Mesenchymal stem cell (in vitro differentiated cells and primary cell): ENCODE measurements around the gene SLC28A1.

Source experiments
- DNase-seq: peaks from one replicate; pipeline ENCODE4 v3.0.0-alpha.2; 2013
- H2AFZ ChIP-seq: one replicate; pipeline ENCODE4 v1.6.1; 2013; ENCODE audit warnings: low read depth, mild to moderate bottlenecking, control low read depth, inconsistent platforms, low read length, moderate library complexity
- H2AK5ac ChIP-seq: 2 replicates; pipeline ENCODE4 v1.6.1; 2013; ENCODE audit warnings: low read length, moderate library complexity, mild to moderate bottlenecking, inconsistent platforms; ENCODE audit not compliant: severe bottlenecking
- H2BK120ac ChIP-seq: one replicate; pipeline ENCODE4 v1.6.1; 2013; ENCODE audit warnings: low read depth, mild to moderate bottlenecking, inconsistent platforms, low read length, moderate library complexity
- H2BK12ac ChIP-seq, 2 experiments: one replicate each; pipeline ENCODE4 v1.6.1; 2013; ENCODE audit warnings: inconsistent platforms in 2 of 2, low read length in 2 of 2, mild to moderate bottlenecking in 2 of 2, moderate library complexity in 2 of 2, control low read depth in 1 of 2
- H2BK15ac ChIP-seq: one replicate; pipeline ENCODE4 v1.6.1; 2013; ENCODE audit warnings: mild to moderate bottlenecking, low read depth, inconsistent platforms; ENCODE audit not compliant: poor library complexity, severe bottlenecking
- H2BK5ac ChIP-seq: 2 replicates; pipeline ENCODE4 v1.6.1; 2013; ENCODE audit warnings: low read depth, mild to moderate bottlenecking, low read length, control low read depth, inconsistent platforms; ENCODE audit not compliant: poor library complexity, severe bottlenecking
- H3K14ac ChIP-seq, 2 experiments: one replicate each; pipeline ENCODE4 v1.6.1; 2013; ENCODE audit warnings: inconsistent platforms in 2 of 2, low read length in 2 of 2, control low read depth in 1 of 2, mild to moderate bottlenecking in 1 of 2, moderate library complexity in 1 of 2
- H3K18ac ChIP-seq, 2 experiments: one replicate each; pipeline ENCODE4 v1.6.1; 2013; ENCODE audit warnings: inconsistent platforms in 2 of 2, low read length in 2 of 2, control low read depth in 1 of 2, low read depth in 1 of 2, mild to moderate bottlenecking in 1 of 2
- H3K23ac ChIP-seq, 2 experiments: one replicate each; pipeline ENCODE4 v1.6.1; 2013; ENCODE audit warnings: inconsistent platforms in 2 of 2, low read length in 2 of 2, mild to moderate bottlenecking in 2 of 2, moderate library complexity in 2 of 2, control low read depth in 1 of 2
- H3K27ac ChIP-seq: 2 replicates; pipeline ENCODE4 v1.5.1; 2013; ENCODE audit warnings: mild to moderate bottlenecking, moderate library complexity, low read length, control low read depth, inconsistent platforms; ENCODE audit not compliant: poor library complexity, severe bottlenecking
- H3K27me3 ChIP-seq, 2 experiments: 2 replicates each; pipeline versions ENCODE4 v1.6.1 to v1.7.0; 2013; ENCODE audit warnings: low read length in 2 of 2, mild to moderate bottlenecking in 2 of 2, moderate library complexity in 2 of 2, control low read depth in 1 of 2, inconsistent platforms in 1 of 2; ENCODE audit not compliant: control insufficient read depth in 1 of 2, insufficient read depth in 1 of 2
- H3K36me3 ChIP-seq, 2 experiments: 2 replicates each; pipeline versions ENCODE4 v1.6.1 to v1.7.0; 2013; ENCODE audit warnings: low read length in 2 of 2, control low read depth in 1 of 2, inconsistent platforms in 1 of 2, low read depth in 1 of 2, mild to moderate bottlenecking in 1 of 2; ENCODE audit not compliant: insufficient read depth in 2 of 2, control insufficient read depth in 1 of 2
- H3K4ac ChIP-seq, 2 experiments: one replicate each; pipeline ENCODE4 v1.6.1; 2013; ENCODE audit warnings: inconsistent platforms in 2 of 2, low read length in 2 of 2, mild to moderate bottlenecking in 2 of 2, moderate library complexity in 2 of 2, control low read depth in 1 of 2, low read depth in 1 of 2
- H3K4me1 ChIP-seq: 2 replicates; pipeline ENCODE4 v1.6.1; 2013; ENCODE audit warnings: low read depth, low read length, control low read depth; ENCODE audit not compliant: control insufficient read depth, insufficient read depth
- H3K4me2 ChIP-seq: 2 replicates; pipeline ENCODE4 v1.6.1; 2013; ENCODE audit warnings: low read length, mild to moderate bottlenecking, inconsistent platforms; ENCODE audit not compliant: poor library complexity, severe bottlenecking
- H3K4me3 ChIP-seq, 2 experiments: 2 replicates each; pipeline versions ENCODE4 v1.5.1 to v1.7.0; 2013; ENCODE audit warnings: low read length in 2 of 2, mild to moderate bottlenecking in 2 of 2, control low read depth in 1 of 2, low read depth in 1 of 2; ENCODE audit not compliant: insufficient read depth in 1 of 2
- H3K79me1 ChIP-seq: replicated peaks from 2 replicates; pipeline ENCODE4 v1.6.1; 2013; ENCODE audit warnings: mild to moderate bottlenecking, control low read depth, low read length, inconsistent platforms; ENCODE audit not compliant: poor library complexity, severe bottlenecking
- H3K9ac ChIP-seq: 2 replicates; pipeline ENCODE4 v1.7.0; 2013; ENCODE audit warnings: mild to moderate bottlenecking, low read length, moderate library complexity
- H3K9me3 ChIP-seq: 2 replicates; pipeline ENCODE4 v1.7.0; 2013; ENCODE audit warnings: mild to moderate bottlenecking, low read length; ENCODE audit not compliant: control insufficient read depth
- H4K8ac ChIP-seq: one replicate; pipeline ENCODE4 v1.6.1; 2013; ENCODE audit warnings: inconsistent platforms, mild to moderate bottlenecking, low read length, moderate library complexity
- H4K91ac ChIP-seq: one replicate; pipeline ENCODE4 v1.6.1; 2013; ENCODE audit warnings: mild to moderate bottlenecking, low read length, inconsistent platforms
- WGBS: methylation state at CpG from one replicate; pipeline ENCODE4 v1.1.7; 2013; ENCODE audit warnings: mixed read lengths; 5-methylcytosine and 5-hydroxymethylcytosine counted together

Gene SLC28A1

DNA sequence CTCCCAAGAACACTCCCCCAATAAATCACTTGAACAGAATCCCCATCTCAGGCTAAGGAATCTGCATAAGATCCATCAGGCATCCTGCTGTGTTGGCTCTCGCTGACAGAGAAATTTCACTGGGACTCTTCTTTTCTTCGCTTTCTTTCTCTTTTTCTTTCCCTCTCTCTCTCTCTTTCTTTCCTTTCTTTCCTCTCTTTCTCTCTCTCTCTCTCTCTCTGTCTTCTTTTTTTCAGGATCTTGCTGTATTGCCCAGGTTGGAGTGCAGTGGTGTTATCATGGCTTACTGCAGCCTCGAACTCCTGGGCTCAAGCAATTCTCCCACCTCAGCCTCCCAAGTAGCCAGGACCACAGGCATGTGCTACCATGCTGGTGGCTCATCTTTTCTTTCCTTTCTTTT, 4.5 kb upstream of the SLC28A1 start:
- DNase-seq: no peak
- no peak overlapping the region for H2BK5ac ChIP-seq
- peaks cover 0 to 12% of the 10 kb centered on the region in 2 experiments for H3K27me3 ChIP-seq
- no peak overlapping the region for H3K4me3 ChIP-seq
- no peak overlapping the region for H3K18ac ChIP-seq
- H3K36me3 ChIP-seq: no peaks in the 10 kb centered on the region
- no peaks in the 10 kb centered on the region for H3K9me3 ChIP-seq
- H2BK12ac ChIP-seq: no peak overlapping the region
- no peak overlapping the region for H4K8ac ChIP-seq
- H3K4me2 ChIP-seq: no peak overlapping the region
- H2BK15ac ChIP-seq: no peak overlapping the region
- no peak overlapping the region for H3K27ac ChIP-seq
- 84% methylated on average over 3 of the region's 3 CpGs for WGBS
- H2AFZ ChIP-seq: no peak overlapping the region
- H3K4ac ChIP-seq: no peak overlapping the region
- no peak overlapping the region for H3K14ac ChIP-seq
- H2BK120ac ChIP-seq: no peak overlapping the region
- no peak overlapping the region for H2AK5ac ChIP-seq
- no peaks in the 10 kb centered on the region for H3K79me1 ChIP-seq
- no peak overlapping the region for H3K23ac ChIP-seq
- H3K4me1 ChIP-seq: peaks cover 7% of the 10 kb centered on the region
- H3K9ac ChIP-seq: no peak overlapping the region
- H4K91ac ChIP-seq: no peak overlapping the region

GRCh38 chr15:84880822-84881519, 3.5 kb upstream of the SLC28A1 start:
- H3K14ac ChIP-seq: no peak overlapping the region
- no peak overlapping the region for H2BK5ac ChIP-seq
- no peak overlapping the region for H2BK15ac ChIP-seq
- no peak overlapping the region for H2AFZ ChIP-seq
- no peak overlapping the region for H3K9ac ChIP-seq
- no peak overlapping the region for H2AK5ac ChIP-seq
- no peak overlapping the region for H3K4me2 ChIP-seq
- H3K23ac ChIP-seq: no peak overlapping the region
- H3K4me3 ChIP-seq: no peak overlapping the region
- H3K79me1 ChIP-seq: no peaks in the 10 kb centered on the region
- no peak overlapping the region for H3K27ac ChIP-seq
- no peak overlapping the region for H4K91ac ChIP-seq
- H3K18ac ChIP-seq: no peak overlapping the region
- no peak overlapping the region for H4K8ac ChIP-seq
- H2BK12ac ChIP-seq: no peak overlapping the region
- DNase-seq: no peak
- peaks cover 0 to 12% of the 10 kb centered on the region in 2 experiments for H3K27me3 ChIP-seq
- WGBS: 75% methylated on average over 8 of the region's 8 CpGs
- no peak overlapping the region for H2BK120ac ChIP-seq
- H3K36me3 ChIP-seq: no peaks in the 10 kb centered on the region
- no peak overlapping the region for H3K4ac ChIP-seq
- peaks cover 7% of the 10 kb centered on the region for H3K4me1 ChIP-seq
- no peaks in the 10 kb centered on the region for H3K9me3 ChIP-seq

DNA sequence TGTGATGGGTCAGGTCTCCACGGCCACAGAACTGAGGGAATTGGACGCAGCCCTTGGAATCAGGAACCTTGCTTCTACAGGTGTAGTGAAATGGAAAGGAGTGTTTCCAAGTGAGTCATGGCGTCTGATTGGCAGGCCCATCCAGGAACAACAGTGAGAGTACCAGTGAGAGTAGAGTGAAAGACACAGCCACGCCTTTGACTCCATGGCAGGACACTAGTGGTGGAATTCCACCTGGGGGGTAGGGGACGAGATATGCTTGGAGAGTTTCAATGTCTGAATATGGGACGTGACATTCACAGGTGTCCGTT, 3.0 kb upstream of the SLC28A1 start:
- Histone ChIP-seq H3K27me3 (peaks cover 0 to 12% of the 10 kb centered on the region in 2 experiments), H2BK12ac (no peak overlapping the region), H3K4ac (no peak overlapping the region), H3K4me2 (no peak overlapping the region), H3K79me1 (no peaks in the 10 kb centered on the region), H2AFZ (no peak overlapping the region), H3K36me3 (no peaks in the 10 kb centered on the region), H3K4me1 (peaks cover 7% of the 10 kb centered on the region), H2AK5ac (no peak overlapping the region), H2BK5ac (no peak overlapping the region), H4K8ac (no peak overlapping the region), H2BK120ac (no peak overlapping the region), H4K91ac (no peak overlapping the region), H3K27ac (no peak overlapping the region), H3K9ac (no peak overlapping the region), H2BK15ac (no peak overlapping the region), H3K9me3 (no peaks in the 10 kb centered on the region), H3K23ac (no peak overlapping the region), H3K14ac (no peak overlapping the region), H3K4me3 (no peak overlapping the region), H3K18ac (no peak overlapping the region)
- no peak for DNase-seq
- WGBS: 90% methylated on average over 7 of the region's 7 CpGs

- no peak overlapping the region for H2AK5ac ChIP-seq
- H3K36me3 ChIP-seq: no peaks in the 10 kb centered on the region
- DNase-seq: no peak
- no peak overlapping the region for H4K91ac ChIP-seq
- H2BK120ac ChIP-seq: no peak overlapping the region
- no peak overlapping the region for H3K4ac ChIP-seq
- H4K8ac ChIP-seq: no peak overlapping the region
- H3K27me3 ChIP-seq: peaks cover 0 to 13% of the 10 kb centered on the region in 2 experiments
- no peak overlapping the region for H3K14ac ChIP-seq
- no peak overlapping the region for H2BK12ac ChIP-seq
- no peak overlapping the region for H3K9ac ChIP-seq
- H3K79me1 ChIP-seq: no peaks in the 10 kb centered on the region
- no peak overlapping the region for H3K4me2 ChIP-seq
- no peaks in the 10 kb centered on the region for H3K9me3 ChIP-seq
- H3K4me1 ChIP-seq: peaks cover 7% of the 10 kb centered on the region
- H3K4me3 ChIP-seq: no peak overlapping the region
- H2BK15ac ChIP-seq: no peak overlapping the region
- H3K18ac ChIP-seq: no peak overlapping the region
- H2BK5ac ChIP-seq: no peak overlapping the region
- H2AFZ ChIP-seq: no peak overlapping the region
- H3K27ac ChIP-seq: no peak overlapping the region
- 90% methylated on average over 4 of the region's 6 CpGs for WGBS
- no peak overlapping the region for H3K23ac ChIP-seq
Measured at GRCh38 chr15:84883466-84883865, 996 bp upstream of the SLC28A1 start.
